Endothelial cell of umbilical vein (primary cell): ENCODE measurements around the gene MTO1. TPM values are rescaled to one million over a fixed set of nuclear protein-coding genes. Genes with fewer than 3 reads are reported as not detected.
"Not testable (repeated sequence)": the region's sequence is repeated elsewhere in the genome, so short reads cannot be mapped to it uniquely, and the experiment has no call there.

ENCODE experiments used
- BruUV-seq: library from RNA; stranded (reverse); fragments of 400-500 nt; replicated peaks from 2 replicates; lab custom pipeline; 2021; lab: Mats Ljungman, UMichigan
- CTCF ChIA-PET: fragments of 300-600, 350-600 bp; sonication (Branson Sonifier 250); formaldehyde crosslinking; loops from one replicate; lab custom pipeline; 2021; ENCODE audit warnings: antibody characterized with exemption, inconsistent platforms; lab: Charles Lee
- POLR2A ChIA-PET: fragments of 300-600, 350-600 bp; sonication (Branson Sonifier 250); formaldehyde crosslinking; loops from one replicate; lab custom pipeline; 2021; ENCODE audit warnings: antibody characterized with exemption, inconsistent platforms; lab: Charles Lee
- DNase-seq: peaks from one replicate; pipeline ENCODE4 v3.0.0-alpha.2; 2011; ENCODE audit warnings: low read depth, low spot score
- FAIRE-seq: peaks from 2 replicates; lab custom pipeline; 2011; peaks lifted over from hg19 to GRCh38; lab: Jason Lieb, UNC
- H2AFZ ChIP-seq: 2 replicates; pipeline ENCODE4 v1.6.0; 2012; ENCODE audit warnings: low read depth, low read length, control low read depth, inconsistent platforms
- H3K27ac ChIP-seq: 2 replicates; pipeline ENCODE4 v1.5.1; 2011; ENCODE audit warnings: low read depth, mild to moderate bottlenecking, control low read depth, low read length, moderate library complexity; ENCODE audit not compliant: insufficient read depth
- H3K27me3 ChIP-seq, 2 experiments: 2 replicates each; pipeline versions ENCODE4 v1.6.0 to v1.6.1; 2011; ENCODE audit warnings: low read length in 2 of 2, mixed read lengths in 1 of 2; ENCODE audit not compliant: control insufficient read depth in 2 of 2, insufficient read depth in 2 of 2
- H3K36me3 ChIP-seq, 2 experiments: 2 replicates in 1 of 2; 3 replicates in 1 of 2; pipeline ENCODE4 v1.5.1; 2011; ENCODE audit warnings: low read length in 2 of 2, mild to moderate bottlenecking in 1 of 2, moderate library complexity in 1 of 2; ENCODE audit not compliant: control insufficient read depth in 2 of 2, insufficient read depth in 2 of 2; ENCODE audit errors: extremely low read depth in 1 of 2
- H3K4me1 ChIP-seq: 3 replicates; pipeline ENCODE4 v1.5.1; 2011; ENCODE audit warnings: mild to moderate bottlenecking, low read length; ENCODE audit not compliant: control insufficient read depth, insufficient read depth; ENCODE audit errors: extremely low read depth
- H3K4me2 ChIP-seq: 2 replicates; pipeline ENCODE4 v1.6.1; 2011; ENCODE audit warnings: low read length, control low read depth, mixed read lengths; ENCODE audit not compliant: insufficient read depth
- H3K4me3 ChIP-seq, 3 experiments: fragments of 200-600 bp in 1 of 3; sonication (generic), shearing (Covaris generic) in 1 of 3; replicated peaks in 1 of 3; 2 replicates each; pipeline ENCODE4 v1.5.1; 2011 to 2016; ENCODE audit warnings: control low read depth in 3 of 3, low read length in 3 of 3, mild to moderate bottlenecking in 2 of 3, inconsistent platforms in 1 of 3, low read depth in 1 of 3, moderate library complexity in 1 of 3; ENCODE audit not compliant: insufficient read depth in 1 of 3
- H3K79me2 ChIP-seq: 2 replicates; pipeline ENCODE4 v1.6.0; 2012; ENCODE audit warnings: low read length, inconsistent platforms; ENCODE audit not compliant: control insufficient read depth, insufficient read depth
- H3K9ac ChIP-seq: replicated peaks from 2 replicates; pipeline ENCODE3; 2011; ENCODE audit warnings: low read length, control low read depth; ENCODE audit not compliant: insufficient read depth; ENCODE audit errors: extremely low read depth
- H3K9me1 ChIP-seq: replicated peaks from 3 replicates; pipeline ENCODE4 v1.6.0; 2011; ENCODE audit warnings: mild to moderate bottlenecking, low read length; ENCODE audit not compliant: control insufficient read depth, insufficient read depth; ENCODE audit errors: extremely low read depth
- H3K9me3 ChIP-seq: replicated peaks from 2 replicates; pipeline ENCODE4 v1.5.1; 2012; ENCODE audit warnings: low read length, inconsistent platforms; ENCODE audit not compliant: control insufficient read depth, insufficient read depth
- H4K20me1 ChIP-seq: replicated peaks from 2 replicates; pipeline ENCODE3; 2011; ENCODE audit warnings: mild to moderate bottlenecking, low read length; ENCODE audit not compliant: control insufficient read depth, insufficient read depth; ENCODE audit errors: extremely low read depth
- EZH2 ChIP-seq: IDR thresholded peaks from 2 replicates; pipeline ENCODE4 v1.6.1; 2012; ENCODE audit warnings: borderline replicate concordance, low read depth, mild to moderate bottlenecking, moderate library complexity, low read length, inconsistent platforms; ENCODE audit not compliant: severe bottlenecking
- FOS ChIP-seq: IDR thresholded peaks from 2 replicates; pipeline ENCODE4 v1.6.1; 2011; ENCODE audit warnings: mild to moderate bottlenecking, low read length, moderate library complexity, borderline replicate concordance; ENCODE audit not compliant: insufficient read depth
- GATA2 ChIP-seq: IDR thresholded peaks from 2 replicates; pipeline ENCODE4 v1.7.0; 2011; ENCODE audit warnings: low read depth, mild to moderate bottlenecking, moderate library complexity, mixed read lengths, low read length; ENCODE audit not compliant: insufficient read length, insufficient read depth
- JUN ChIP-seq: IDR thresholded peaks from 2 replicates; pipeline ENCODE4 v1.6.1; 2011; ENCODE audit warnings: borderline replicate concordance, low read depth; ENCODE audit not compliant: insufficient read length, insufficient read depth
- MYC ChIP-seq: IDR thresholded peaks from one replicate; pipeline ENCODE4 v1.6.1; 2011; ENCODE audit warnings: mild to moderate bottlenecking, low read depth, low read length
- POLR2A ChIP-seq: IDR thresholded peaks from 2 replicates; pipeline ENCODE4 v1.6.1; 2012; ENCODE audit warnings: low read depth, mild to moderate bottlenecking, control low read depth, low read length
- POLR2AphosphoS5 ChIP-seq: IDR thresholded peaks from 2 replicates; pipeline ENCODE4 v1.6.1; 2012; ENCODE audit warnings: low read depth, mild to moderate bottlenecking, control low read depth, low read length, moderate library complexity; ENCODE audit not compliant: insufficient read depth
- dilution Hi-C: fragments of 300-500 bp; cut with MboI; formaldehyde crosslinking; loops from one replicate; pipeline ENCODE4 v1.15.0; 2019; ENCODE audit warnings: low sequenced_read_pairs; ENCODE audit not compliant: extremely low pct_ligation_motif_present
- intact Hi-C: fragments of 100-400 bp; cut with micrococcal nuclease; formaldehyde crosslinking; loops from one replicate; pipeline ENCODE4 v1.10.0; 2022
- polyA plus RNA-seq, 4 experiments: library from polyadenylated mRNA; depleted of rRNA in 3 of 4; stranded (reverse) in 3 of 4; unstranded in 1 of 4; fragments of >200 nt; gene quantifications; 2 replicates each; pipeline versions ENCODE4 v1.2.1 to v1.2.3, GENCODE V29; 2011 to 2012; ENCODE audit warnings: missing spikeins in 1 of 4
- total RNA-seq: library from RNA; stranded (reverse); gene quantifications from 2 replicates; pipeline ENCODE4 v1.2.3, GENCODE V29; 2021
- TF ChIP-seq, protein P1 (sequence below), 2 donors: IDR thresholded peaks; 1 replicate in 1 of 2; 2 replicates in 1 of 2; pipeline ENCODE4 v1.5.1; 2011; ENCODE audit warnings: low read length in 2 of 2, mild to moderate bottlenecking in 2 of 2, moderate library complexity in 2 of 2, control low read depth in 1 of 2, inconsistent platforms in 1 of 2, low read depth in 1 of 2; ENCODE audit not compliant: insufficient read depth in 1 of 2; ENCODE audit errors: extremely low read depth in 1 of 2
- TF ChIP-seq, protein P2 (sequence below): IDR thresholded peaks from 2 replicates; pipeline ENCODE4 v1.6.1; 2011; ENCODE audit not compliant: insufficient read depth, insufficient read length

Gene MTO1
- total and polyA plus RNA-seq, 2 donors (not counting 3 experiments of a cell fraction or from before 2014, with no cell fraction given), result 12.6 to 24.8 TPM

DNA sequence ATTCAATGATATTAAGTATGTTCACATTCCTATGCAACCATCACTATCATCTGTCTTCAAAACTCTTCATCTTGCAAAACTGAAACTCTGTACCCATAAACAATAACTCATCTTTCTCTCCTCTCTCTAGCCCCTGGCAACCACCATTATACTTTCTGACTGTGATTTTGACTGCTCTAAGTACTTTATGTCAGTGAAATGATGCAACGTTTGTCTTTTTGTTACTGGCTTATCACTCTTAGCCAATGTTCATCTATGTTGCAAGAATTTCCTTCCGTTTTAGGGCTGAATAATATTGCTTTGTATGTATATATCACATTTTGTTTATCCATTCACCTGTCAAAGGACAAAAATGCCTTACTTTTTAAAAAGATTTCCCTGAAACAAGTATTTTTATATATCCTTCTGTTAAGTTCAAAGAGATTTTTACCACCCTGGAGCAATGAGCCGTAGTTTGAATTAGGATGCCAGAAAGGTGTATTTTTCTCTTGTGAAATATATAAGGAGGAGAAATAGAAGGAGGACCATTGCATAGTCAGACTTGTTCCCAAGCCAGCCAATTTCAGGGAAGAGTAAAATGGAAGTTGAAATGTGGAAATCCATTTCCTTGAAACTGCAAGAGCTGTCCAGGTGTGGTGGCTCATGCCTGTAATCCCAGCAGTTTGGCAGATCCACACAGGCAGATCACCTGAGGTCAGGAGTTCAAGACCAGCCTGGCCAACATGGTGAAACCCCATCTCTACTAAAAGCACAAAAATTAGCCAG, 5.5 kb upstream of the MTO1 start:
- CTCF ChIA-PET, result no interaction called here
- dilution Hi-C loops, result no loop called here
- no TSS peak for BruUV-seq

DNA sequence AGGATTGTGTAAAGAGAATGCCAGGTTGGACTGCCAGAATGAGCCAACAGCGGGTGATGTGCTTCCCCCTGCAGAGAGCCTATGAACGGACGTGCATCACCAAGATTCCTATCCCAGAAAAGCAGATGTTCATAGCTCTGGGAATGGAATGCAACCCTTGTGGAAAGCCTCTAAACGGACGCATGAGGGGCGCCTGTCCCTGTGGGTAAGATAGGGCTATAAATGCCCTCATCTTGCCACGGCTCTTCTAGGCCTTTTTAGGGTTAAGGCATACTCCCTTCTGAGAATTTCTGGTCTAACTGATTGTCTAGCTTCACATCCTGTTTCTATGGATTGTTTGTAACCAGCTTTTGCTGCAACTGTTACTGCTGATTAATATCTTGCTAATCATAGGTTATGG, 2.1 kb upstream of the MTO1 start:
- POLR2A ChIA-PET, FAIRE-seq, H3K27me3 ChIP-seq, intact Hi-C loops, DNase-seq, H3K27ac ChIP-seq, H3K9me1 ChIP-seq, H4K20me1 ChIP-seq, H3K4me3 ChIP-seq, dilution Hi-C loops, H3K9ac ChIP-seq, CTCF ChIA-PET, H3K36me3 ChIP-seq, H3K4me2 ChIP-seq, H3K4me1 ChIP-seq, H3K9me3 ChIP-seq, BruUV-seq, H2AFZ ChIP-seq: not testable (repeated sequence)
- peaks cover 23% of the 10 kb centered on the region for H3K79me2 ChIP-seq

More for the DNA sequence above, 5.5 kb upstream of the MTO1 start:
- no peaks in the 10 kb centered on the region for H3K9me1 ChIP-seq
- DNase-seq (no peak), FAIRE-seq (no peak)
- H2AFZ ChIP-seq, result no peak overlapping the region
- H3K9me3 ChIP-seq, result no peaks in the 10 kb centered on the region
- H3K4me2 ChIP-seq, result no peak overlapping the region
- no peaks in the 10 kb centered on the region for H3K36me3 ChIP-seq
- POLR2A ChIA-PET, result no interaction called here
- H3K27ac ChIP-seq, result no peak overlapping the region
- H3K9ac ChIP-seq, result no peak overlapping the region
- H4K20me1 ChIP-seq, result no peaks in the 10 kb centered on the region
- H3K27me3 ChIP-seq, result no peaks in the 10 kb centered on the region
- peaks cover 4% of the 10 kb centered on the region for H3K79me2 ChIP-seq
- intact Hi-C loops, result no loop called here
- H3K4me3 ChIP-seq, result no peak overlapping the region
- H3K4me1 ChIP-seq, result peaks cover 6% of the 10 kb centered on the region
- no peak for TF ChIP-seq FOS
- no peak for TF ChIP-seq MYC
- TF ChIP-seq, protein P1, sequence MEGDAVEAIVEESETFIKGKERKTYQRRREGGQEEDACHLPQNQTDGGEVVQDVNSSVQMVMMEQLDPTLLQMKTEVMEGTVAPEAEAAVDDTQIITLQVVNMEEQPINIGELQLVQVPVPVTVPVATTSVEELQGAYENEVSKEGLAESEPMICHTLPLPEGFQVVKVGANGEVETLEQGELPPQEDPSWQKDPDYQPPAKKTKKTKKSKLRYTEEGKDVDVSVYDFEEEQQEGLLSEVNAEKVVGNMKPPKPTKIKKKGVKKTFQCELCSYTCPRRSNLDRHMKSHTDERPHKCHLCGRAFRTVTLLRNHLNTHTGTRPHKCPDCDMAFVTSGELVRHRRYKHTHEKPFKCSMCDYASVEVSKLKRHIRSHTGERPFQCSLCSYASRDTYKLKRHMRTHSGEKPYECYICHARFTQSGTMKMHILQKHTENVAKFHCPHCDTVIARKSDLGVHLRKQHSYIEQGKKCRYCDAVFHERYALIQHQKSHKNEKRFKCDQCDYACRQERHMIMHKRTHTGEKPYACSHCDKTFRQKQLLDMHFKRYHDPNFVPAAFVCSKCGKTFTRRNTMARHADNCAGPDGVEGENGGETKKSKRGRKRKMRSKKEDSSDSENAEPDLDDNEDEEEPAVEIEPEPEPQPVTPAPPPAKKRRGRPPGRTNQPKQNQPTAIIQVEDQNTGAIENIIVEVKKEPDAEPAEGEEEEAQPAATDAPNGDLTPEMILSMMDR (IDR thresholded peaks at IDR 0.05; ENCODE audit: extremely low read depth in 1 of 2, insufficient read depth in 1 of 2, low read depth in 1 of 2, low read length in 2 of 2), result no peak
- TF ChIP-seq, protein P2, sequence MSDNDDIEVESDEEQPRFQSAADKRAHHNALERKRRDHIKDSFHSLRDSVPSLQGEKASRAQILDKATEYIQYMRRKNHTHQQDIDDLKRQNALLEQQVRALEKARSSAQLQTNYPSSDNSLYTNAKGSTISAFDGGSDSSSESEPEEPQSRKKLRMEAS, result no peak
- TF ChIP-seq POLR2A, result no peak
- TF ChIP-seq JUN, result no peak
- TF ChIP-seq GATA2, result no peak
- TF ChIP-seq EZH2, result no peak
- TF ChIP-seq POLR2AphosphoS5, result no peak
